GM10847 (cell line): Measurements from ENCODE around the gene POU2F2.

Experiments
- POLR2A ChIP-seq: IDR thresholded peaks from 2 replicates; pipeline ENCODE4 v1.6.1; 2011; ENCODE audit not compliant: insufficient read length; ENCODE audit errors: extremely low read depth

The POU2F2 gene

GRCh38 chr19:42069619-42070351 is 62.5 kb downstream of the POU2F2 start, which contains the start of gene GRIK5:
Gene GRIK5 (minus strand): TSS chr19:42070206. CDS start chr19:42065770, 4,436 bp downstream.
- TF ChIP-seq POLR2A, result no peak

GRCh38 chr19:42068756-42069571 is 63.3 kb downstream of the POU2F2 start:
- no peak for TF ChIP-seq POLR2A

- no peak for TF ChIP-seq POLR2A
Measured at GRCh38 chr19:42068361-42068755, 63.9 kb downstream of the POU2F2 start.

GRCh38 chr19:42067315-42067888 is 64.8 kb downstream of the POU2F2 start:
- TF ChIP-seq POLR2A, result no peak

GRCh38 chr19:42066075-42066754 is 66.0 kb downstream of the POU2F2 start:
- no peak for TF ChIP-seq POLR2A

- TF ChIP-seq POLR2A, result no peak
Measured at GRCh38 chr19:42065511-42065910, 66.7 kb downstream of the POU2F2 start.

GRCh38 chr19:42065051-42065450 is 67.2 kb downstream of the POU2F2 start:
- no peak for TF ChIP-seq POLR2A

GRCh38 chr19:42064432-42064831 is 67.8 kb downstream of the POU2F2 start:
- no peak for TF ChIP-seq POLR2A

GRCh38 chr19:42062381-42062780 is 69.9 kb downstream of the POU2F2 start:
- no peak for TF ChIP-seq POLR2A

- no peak for TF ChIP-seq POLR2A
Measured at GRCh38 chr19:42060117-42060516, 72.1 kb downstream of the POU2F2 start.

GRCh38 chr19:42059196-42059595 is 73.0 kb downstream of the POU2F2 start:
- no peak for TF ChIP-seq POLR2A

- no peak for TF ChIP-seq POLR2A
Measured at GRCh38 chr19:42057846-42058245, 74.4 kb downstream of the POU2F2 start.

GRCh38 chr19:42054205-42054604 is 78.0 kb downstream of the POU2F2 start:
- TF ChIP-seq POLR2A, result no peak

GRCh38 chr19:42053037-42053935 is 79.0 kb downstream of the POU2F2 start:
- no peak for TF ChIP-seq POLR2A
